ENCODE measurements around the gene PPHLN1. TPM values are rescaled to one million over a fixed set of nuclear protein-coding genes. Genes with fewer than 3 reads are reported as not detected.
"Not testable (repeated sequence)": the region's sequence is repeated elsewhere in the genome, so short reads cannot be mapped to it uniquely, and the experiment has no call there.

PPHLN1 gene
- total and polyA plus RNA-seq, 12 donors, result 15.4 to 41.8 (median 32.1) TPM

- WGBS, 2 donors, result 13 to 15% methylated on average over 13 of the region's 13 CpGs
- H3K36me3 ChIP-seq, result peaks cover 0 to 22% (median 5%) of the 10 kb centered on the region in 9 donors
- intact Hi-C loops (cut with DNase I), result loop anchor here in 9 of 10 donors (2.0 to 10.0 kb wide), 8 partner anchors 46 to 199 kb away; partner anchors contain the start of genes GXYLT1 (in 4 of the 9) and YAF2 (in 4 of the 9)
- H3K9me3 ChIP-seq, result no peaks in the 10 kb centered on the region
- no peak for DNase-seq
- peak overlapping the region; percentile 60 to 94 (median 74) for H3K4me3 ChIP-seq
- H3K4me1 ChIP-seq, result peaks cover 3 to 38% (median 22%) of the 10 kb centered on the region in 9 donors
- peak in 5 of 8 donors; percentile 5 to 62 (median 19) for ATAC-seq
- H3K27ac ChIP-seq, result peak overlapping the region in 9 of 10 donors; percentile 74 to 93 (median 81)
- TF ChIP-seq CTCF (IDR thresholded peaks at IDR 0.05), result no peak
- no peaks in the 10 kb centered on the region for H3K27me3 ChIP-seq
Measured at GRCh38 chr12:42326541-42327226, 717 bp downstream of the PPHLN1 start.

- ATAC-seq (no peak), DNase-seq (no peak)
- Histone ChIP-seq H3K27me3 (no peaks in the 10 kb centered on the region), H3K4me3 (peak overlapping the region; percentile 60 to 94 (median 74)), H3K9me3 (no peaks in the 10 kb centered on the region), H3K4me1 (peaks cover 3 to 42% (median 22%) of the 10 kb centered on the region in 9 donors), H3K27ac (peak overlapping the region in 2 of 10 donors; percentile 91 to 93), H3K36me3 (peaks cover 0 to 16% (median 4%) of the 10 kb centered on the region in 9 donors)
- intact Hi-C loops (cut with DNase I), result loop anchor here in 9 of 10 donors (2.0 to 10.0 kb wide), 8 partner anchors 45 to 200 kb away; partner anchors contain the start of genes GXYLT1 (in 4 of the 9) and YAF2 (in 4 of the 9)
- WGBS, 2 donors, result 60 to 65% methylated on average over 2 of the region's 2 CpGs
- no peak for TF ChIP-seq CTCF (IDR thresholded peaks at IDR 0.05)
Measured at GRCh38 chr12:42327227-42327590, 1.2 kb downstream of the PPHLN1 start.

- WGBS, 2 donors, result 82 to 93% methylated on average over 11 of the region's 11 CpGs
- not testable (repeated sequence) for H3K9me3 ChIP-seq, H3K36me3 ChIP-seq, ATAC-seq, H3K27ac ChIP-seq, H3K4me3 ChIP-seq, DNase-seq, H3K27me3 ChIP-seq
- peaks cover 3 to 41% (median 23%) of the 10 kb centered on the region in 9 donors for H3K4me1 ChIP-seq
- intact Hi-C loops (cut with DNase I), result loop anchor here in 3 of 10 donors (5.0 to 10.0 kb wide), 3 partner anchors 198 to 1055 kb away; no protein-coding TSS in a partner anchor
Measured at GRCh38 chr12:42330097-42330496, 4.1 kb downstream of the PPHLN1 start.

GRCh38 chr12:42332301-42333285 lies 6.6 kb downstream of the PPHLN1 start:
- 35 to 41% methylated on average over 4 of the region's 4 CpGs for WGBS, 2 donors
- TF ChIP-seq CTCF (IDR thresholded peaks at IDR 0.05), result peak; percentile 37 to 83 (median 69)
- Histone ChIP-seq H3K27me3 (no peaks in the 10 kb centered on the region), H3K4me3 (no peak overlapping the region), H3K4me1 (peaks cover 0 to 26% (median 12%) of the 10 kb centered on the region in 9 donors), H3K9me3 (no peaks in the 10 kb centered on the region), H3K36me3 (peaks cover 0 to 21% (median 0%) of the 10 kb centered on the region in 9 donors), H3K27ac (no peak overlapping the region)
- peak in 4 of 8 donors; percentile 44 to 61 (median 57) for ATAC-seq
- intact Hi-C loops (cut with DNase I), result loop anchor here in 6 of 10 donors (1.0 to 10.0 kb wide), 6 partner anchors 200 to 1058 kb away; no protein-coding TSS in a partner anchor
- DNase-seq, result peak in 1 of 2 donors; percentile 42

Data from heart right ventricle (tissue), 16 donors.